IPS-NIHi7 (cell line): ENCODE results near the gene LLCFC1.
"Not testable (repeated sequence)": the region's sequence is repeated elsewhere in the genome, so short reads cannot be mapped to it uniquely, and the experiment has no call there.

ENCODE experiments used
- DNase-seq: peaks from one replicate; pipeline ENCODE4 v3.0.0; 2012; ENCODE audit warnings: mixed read lengths; ENCODE audit errors: extremely low spot score

The LLCFC1 gene

GRCh38 chr7:142941541-142941940 lies 2.3 kb downstream of the LLCFC1 start:
- DNase-seq = no peak

GRCh38 chr7:142942746-142943145 lies 3.5 kb downstream of the LLCFC1 start:
- DNase-seq = no peak

GRCh38 chr7:142943706-142944268 lies 4.5 kb downstream of the LLCFC1 start:
- no peak for DNase-seq

GRCh38 chr7:142945001-142945400 lies 5.7 kb downstream of the LLCFC1 start:
- DNase-seq = no peak

GRCh38 chr7:142948603-142949002 lies 9.3 kb downstream of the LLCFC1 start:
- DNase-seq = no peak

- no peak for DNase-seq
Measured at GRCh38 chr7:142950235-142950634, 11.0 kb downstream of the LLCFC1 start.

- no peak for DNase-seq
Measured at GRCh38 chr7:142954680-142955268, 15.5 kb downstream of the LLCFC1 start.

GRCh38 chr7:142956951-142957623 lies 17.8 kb downstream of the LLCFC1 start:
- peak; percentile 68 for DNase-seq

GRCh38 chr7:142957723-142958122 lies 18.4 kb downstream of the LLCFC1 start:
- DNase-seq = no peak

- no peak for DNase-seq
Measured at GRCh38 chr7:142959202-142959601, 19.9 kb downstream of the LLCFC1 start.

- no peak for DNase-seq
Measured at GRCh38 chr7:142960955-142961512, 21.8 kb downstream of the LLCFC1 start.

- DNase-seq = no peak
Measured at GRCh38 chr7:142961595-142961972, 22.3 kb downstream of the LLCFC1 start.

- no peak for DNase-seq
Measured at GRCh38 chr7:142961973-142962926, 23.0 kb downstream of the LLCFC1 start, which contains the start of gene KEL. Gene KEL (minus strand): TSS chr7:142962363. CDS start chr7:142962206, 157 bp downstream.

- DNase-seq = no peak
Measured at GRCh38 chr7:142962991-142963390, 23.7 kb downstream of the LLCFC1 start.

- DNase-seq = no peak
Measured at GRCh38 chr7:142963993-142964392, 24.7 kb downstream of the LLCFC1 start.

- DNase-seq = no peak
Measured at GRCh38 chr7:142964502-142965246, 25.4 kb downstream of the LLCFC1 start.

- DNase-seq = no peak
Measured at GRCh38 chr7:142968229-142968628, 28.9 kb downstream of the LLCFC1 start.

- no peak for DNase-seq
Measured at GRCh38 chr7:142969183-142969582, 29.9 kb downstream of the LLCFC1 start.

- DNase-seq = no peak
Measured at GRCh38 chr7:142974626-142975025, 35.3 kb downstream of the LLCFC1 start.

- DNase-seq = not testable (repeated sequence)
Measured at GRCh38 chr7:142978402-142978801, 39.1 kb downstream of the LLCFC1 start.

- DNase-seq = no peak
Measured at GRCh38 chr7:142983825-142984224, 44.5 kb downstream of the LLCFC1 start.
